NT2/D1 (cell line): ENCODE data around the gene C4orf50.

Source experiments
- DNase-seq: peaks from one replicate; pipeline ENCODE4 v3.0.0-alpha.2; 2011; ENCODE audit warnings: low read depth, low spot score
- H3K27me3 ChIP-seq: 2 replicates; pipeline ENCODE4 v1.6.0; 2011; ENCODE audit warnings: mild to moderate bottlenecking; ENCODE audit not compliant: insufficient read length, insufficient read depth
- H3K36me3 ChIP-seq: 2 replicates; pipeline ENCODE4 v1.6.1; 2011; ENCODE audit warnings: mild to moderate bottlenecking, low read length, mixed read lengths; ENCODE audit not compliant: insufficient read depth, insufficient read length
- H3K4me1 ChIP-seq: 2 replicates; pipeline ENCODE4 v1.5.1; 2011; ENCODE audit not compliant: insufficient read depth, insufficient read length
- H3K4me3 ChIP-seq: 2 replicates; pipeline ENCODE4 v1.5.1; 2011; ENCODE audit warnings: low read depth; ENCODE audit not compliant: insufficient read length
- H3K9ac ChIP-seq: 2 replicates; pipeline ENCODE4 v1.6.0; 2011; ENCODE audit warnings: low read depth; ENCODE audit not compliant: insufficient read length
- H3K9me3 ChIP-seq: 2 replicates; pipeline ENCODE4 v1.5.1; 2011; ENCODE audit warnings: mild to moderate bottlenecking, low read length; ENCODE audit not compliant: insufficient read depth
- SUZ12 ChIP-seq: IDR thresholded peaks from 2 replicates; pipeline ENCODE4 v1.6.1; 2011; ENCODE audit not compliant: insufficient read length, insufficient read depth; ENCODE audit errors: extremely low read depth
- YY1 ChIP-seq: IDR thresholded peaks from 2 replicates; pipeline ENCODE4 v1.6.1; 2011; ENCODE audit not compliant: insufficient read length, insufficient read depth
- ZNF274 ChIP-seq: IDR thresholded peaks from 2 replicates; pipeline ENCODE4 v1.6.1; 2011; ENCODE audit warnings: mild to moderate bottlenecking, low read depth, low read length

C4orf50 gene

DNA sequence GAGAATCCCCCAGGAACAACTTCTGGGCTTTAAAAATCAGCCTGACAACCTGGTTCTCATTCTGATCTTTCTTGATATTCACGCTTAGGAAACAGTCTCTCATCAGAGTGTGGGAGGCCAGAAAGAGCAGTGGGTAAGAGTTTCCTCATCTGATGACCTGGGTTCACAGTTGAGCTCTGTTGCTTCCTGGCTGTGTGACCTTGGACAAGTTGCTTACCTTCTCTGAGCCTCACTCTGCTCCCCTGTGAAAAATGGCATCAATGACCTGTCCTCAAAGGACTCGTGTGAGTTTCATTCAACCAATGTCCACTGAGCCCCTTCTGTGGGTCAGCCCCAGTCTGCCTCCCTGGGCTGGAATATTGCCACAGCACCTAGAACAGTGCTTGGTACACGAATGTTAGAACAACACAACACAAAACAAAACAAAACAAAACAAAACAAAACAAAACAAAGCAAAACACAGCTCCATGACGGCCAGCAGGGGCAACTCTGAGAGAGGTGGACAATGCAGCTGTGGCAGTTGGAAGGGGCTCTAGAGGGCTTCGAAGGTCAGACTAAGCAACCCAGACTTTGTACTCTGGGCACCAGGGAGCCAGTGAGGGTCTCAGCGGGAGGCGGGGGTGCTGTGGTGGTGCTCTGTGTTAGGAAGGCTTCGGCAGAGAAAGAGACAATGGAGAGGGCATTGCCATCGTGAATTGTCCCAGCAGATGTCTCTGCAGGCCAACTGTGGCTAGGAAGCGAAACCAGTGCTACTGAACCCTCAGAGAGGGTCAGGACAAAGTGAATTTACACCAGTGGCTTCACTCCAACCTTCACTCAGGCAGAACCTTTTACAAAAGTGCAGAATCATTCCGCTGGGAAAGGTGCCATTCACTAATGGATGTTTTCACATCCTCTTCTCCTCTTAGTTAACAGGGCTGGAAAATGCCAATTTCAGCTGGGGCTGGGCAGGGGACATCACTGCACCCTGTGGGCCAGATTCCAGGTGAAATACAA, 14.3 kb upstream of the C4orf50 start:
- no peak for DNase-seq
- Histone ChIP-seq H3K4me1 (peaks cover 28% of the 10 kb centered on the region), H3K9ac (no peak overlapping the region), H3K9me3 (no peaks in the 10 kb centered on the region), H3K4me3 (no peak overlapping the region), H3K36me3 (no peaks in the 10 kb centered on the region), H3K27me3 (no peaks in the 10 kb centered on the region)
- TF ChIP-seq ZNF274 (no peak), SUZ12 (no peak), YY1 (no peak)

DNA sequence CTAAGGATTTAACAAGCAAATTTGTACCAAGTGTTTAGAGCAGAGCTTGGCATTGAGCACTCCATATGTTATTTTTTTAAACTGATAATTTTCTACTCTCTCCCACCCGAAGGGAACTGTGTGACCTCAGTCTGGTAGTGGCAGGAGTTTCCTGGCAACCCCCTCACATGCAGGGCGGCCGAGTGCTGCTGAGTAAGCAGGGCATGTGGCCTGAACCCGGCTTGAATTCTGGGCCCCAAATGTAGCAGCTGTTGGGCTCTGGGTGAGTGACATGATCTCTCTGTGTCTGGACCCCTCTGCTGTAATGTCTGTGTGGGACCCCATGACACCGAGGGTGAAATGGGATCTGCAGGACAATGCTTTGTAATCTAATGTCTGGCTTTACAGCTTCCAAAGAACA, 13.6 kb upstream of the C4orf50 start:
- TF ChIP-seq SUZ12 (no peak), YY1 (no peak)
- H3K4me1 ChIP-seq, result peaks cover 28% of the 10 kb centered on the region
- H3K4me3 ChIP-seq, result no peak overlapping the region
- H3K9me3 ChIP-seq, result no peaks in the 10 kb centered on the region
- DNase-seq, result no peak
- no peaks in the 10 kb centered on the region for H3K27me3 ChIP-seq
- H3K36me3 ChIP-seq, result no peaks in the 10 kb centered on the region
- H3K9ac ChIP-seq, result no peak overlapping the region

DNA sequence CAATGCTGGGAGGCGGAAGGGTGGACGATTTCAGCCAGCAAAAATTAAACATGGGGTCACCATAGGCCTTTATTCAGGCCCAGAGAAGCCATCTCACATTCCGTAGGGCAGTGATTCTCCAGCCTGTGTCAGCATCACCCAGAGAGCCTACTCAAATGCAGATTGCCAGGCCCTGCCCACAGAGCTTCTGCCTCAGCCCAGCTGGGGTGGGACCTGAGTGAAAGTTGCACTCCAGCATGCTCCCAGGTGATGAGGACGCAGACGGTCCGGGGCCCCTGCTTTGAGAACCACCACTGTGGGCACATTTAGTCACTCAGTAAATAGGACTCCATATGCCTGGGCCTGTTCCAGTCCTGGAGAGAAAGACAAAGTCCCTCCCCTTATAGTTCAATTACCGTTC, 12.4 kb upstream of the C4orf50 start:
- no peaks in the 10 kb centered on the region for H3K9me3 ChIP-seq
- H3K36me3 ChIP-seq, result no peaks in the 10 kb centered on the region
- DNase-seq, result no peak
- peaks cover 24% of the 10 kb centered on the region for H3K4me1 ChIP-seq
- TF ChIP-seq YY1 (no peak), SUZ12 (no peak), ZNF274 (no peak)
- H3K27me3 ChIP-seq, result no peaks in the 10 kb centered on the region
- no peak overlapping the region for H3K4me3 ChIP-seq
- H3K9ac ChIP-seq, result no peak overlapping the region

DNA sequence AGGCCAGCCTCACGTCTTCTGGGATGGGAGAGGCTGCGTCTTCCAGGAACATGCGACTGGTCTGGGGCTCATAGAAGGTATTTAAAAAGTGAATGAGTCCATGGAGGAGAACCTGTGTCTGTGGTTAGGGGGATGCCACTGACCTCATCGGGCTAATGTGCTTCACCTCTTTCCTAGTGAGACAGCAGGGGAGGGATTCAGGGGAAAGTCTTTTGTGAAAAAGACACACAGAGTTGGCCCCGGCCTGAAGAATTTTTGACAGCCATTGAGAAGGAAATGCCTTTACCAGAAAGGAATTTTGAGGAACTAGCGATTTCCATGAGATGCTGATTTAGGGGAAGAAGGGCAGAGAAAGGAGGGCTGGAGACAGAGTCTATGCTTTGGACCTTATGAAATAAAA, 11.0 kb upstream of the C4orf50 start:
- Histone ChIP-seq H3K4me1 (peaks cover 19% of the 10 kb centered on the region), H3K9me3 (no peaks in the 10 kb centered on the region), H3K36me3 (no peaks in the 10 kb centered on the region), H3K4me3 (no peak overlapping the region), H3K9ac (no peak overlapping the region), H3K27me3 (no peaks in the 10 kb centered on the region)
- peak; percentile 83 for DNase-seq
- TF ChIP-seq ZNF274 (no peak), YY1 (no peak), SUZ12 (no peak)

DNA sequence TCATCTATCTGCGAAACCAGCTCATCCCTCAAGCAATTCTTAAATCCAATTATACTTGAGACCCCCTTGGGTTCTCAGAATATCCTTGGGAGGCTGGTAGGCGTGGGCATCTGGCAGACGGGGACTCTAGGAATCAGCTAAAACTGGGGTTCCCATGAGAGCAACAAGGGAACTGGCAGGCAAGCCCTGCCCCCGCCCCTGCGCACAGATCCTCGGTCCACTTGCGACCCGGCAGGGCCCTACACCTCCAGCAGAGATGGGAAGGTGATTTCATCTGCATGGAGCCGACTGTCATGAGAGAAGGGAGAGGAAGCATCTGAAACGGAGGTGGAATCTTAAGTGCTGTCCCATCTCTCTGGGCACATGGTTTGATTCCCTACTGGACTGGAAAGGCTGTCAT, 9.9 kb upstream of the C4orf50 start:
- no peaks in the 10 kb centered on the region for H3K27me3 ChIP-seq

DNA sequence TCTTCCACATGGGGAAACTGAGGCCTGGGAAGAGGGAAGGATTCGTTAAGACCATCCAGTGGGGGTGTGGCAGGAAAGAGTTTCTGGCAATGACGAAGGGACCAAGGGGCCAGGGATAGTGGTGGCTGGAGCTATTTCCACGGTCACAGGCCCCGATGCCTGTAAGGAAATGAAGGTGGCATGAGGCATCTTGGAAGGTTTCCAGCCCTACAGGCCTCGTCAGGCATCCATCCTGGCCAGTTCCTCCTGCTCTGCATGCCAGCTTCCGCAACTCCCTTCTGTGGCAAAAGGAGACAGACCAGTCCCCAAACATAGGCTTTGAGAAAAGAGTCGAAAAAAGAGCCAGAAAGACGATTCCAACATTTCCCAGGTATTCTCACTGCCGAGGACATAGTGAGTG, 9.2 kb upstream of the C4orf50 start:
- TF ChIP-seq YY1, result no peak
- DNase-seq, result no peak
- no peaks in the 10 kb centered on the region for H3K36me3 ChIP-seq
- H3K9ac ChIP-seq, result no peak overlapping the region
- no peaks in the 10 kb centered on the region for H3K27me3 ChIP-seq
- H3K4me3 ChIP-seq, result no peak overlapping the region
- peaks cover 19% of the 10 kb centered on the region for H3K4me1 ChIP-seq
- no peaks in the 10 kb centered on the region for H3K9me3 ChIP-seq

More for the DNA sequence above, 9.9 kb upstream of the C4orf50 start:
- TF ChIP-seq ZNF274 (no peak), YY1 (no peak), SUZ12 (no peak)
- Histone ChIP-seq H3K9ac (no peak overlapping the region), H3K4me1 (peaks cover 19% of the 10 kb centered on the region), H3K4me3 (no peak overlapping the region), H3K9me3 (no peaks in the 10 kb centered on the region), H3K36me3 (no peaks in the 10 kb centered on the region)
- no peak for DNase-seq

DNA sequence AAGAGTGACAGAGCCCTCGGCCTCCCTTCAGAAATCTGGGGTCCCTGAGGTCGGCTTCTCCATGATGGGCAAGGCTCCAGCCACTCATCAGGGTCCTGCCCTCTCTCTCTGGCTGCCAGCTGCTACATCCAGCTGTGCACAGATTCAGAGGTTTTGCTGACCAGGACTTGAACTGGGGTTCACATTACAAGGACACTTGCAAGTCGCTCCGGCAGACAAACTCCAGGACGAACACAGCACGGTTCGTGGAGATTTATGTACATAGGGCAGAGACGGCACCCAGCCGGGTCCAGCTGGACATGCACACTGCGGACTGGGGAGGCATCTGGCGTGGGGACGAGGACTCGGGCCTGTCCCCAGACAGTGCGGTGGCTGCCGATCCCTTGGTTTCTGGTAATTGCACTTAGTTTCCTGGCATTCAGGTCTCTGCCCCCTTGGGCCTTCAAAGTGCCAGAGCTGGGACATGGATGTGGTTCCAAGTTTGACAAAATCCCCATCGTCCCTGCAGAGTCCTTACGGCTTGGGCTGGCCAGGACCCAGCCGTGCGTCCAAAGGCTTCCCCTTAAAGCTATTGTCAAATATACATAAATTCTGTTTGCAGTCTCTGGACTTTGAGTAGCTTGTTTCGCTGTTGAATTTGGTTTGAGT, 6.2 kb upstream of the C4orf50 start:
- no peak for TF ChIP-seq YY1
- no peak for TF ChIP-seq ZNF274
- no peak for TF ChIP-seq SUZ12
- H3K27me3 ChIP-seq, result no peaks in the 10 kb centered on the region
- H3K4me1 ChIP-seq, result peaks cover 15% of the 10 kb centered on the region
- no peak overlapping the region for H3K4me3 ChIP-seq
- no peak overlapping the region for H3K9ac ChIP-seq
- no peaks in the 10 kb centered on the region for H3K36me3 ChIP-seq
- H3K9me3 ChIP-seq, result no peaks in the 10 kb centered on the region
- no peak for DNase-seq
